ENCODE results near the gene ACOT2. TPM values are rescaled to one million over a fixed set of nuclear protein-coding genes. Genes with fewer than 3 reads are reported as not detected.
"Not testable (repeated sequence)": the region's sequence is repeated elsewhere in the genome, so short reads cannot be mapped to it uniquely, and the experiment has no call there.

Gene ACOT2
- total RNA-seq, 1 experiment from 2014 or later, result 23.4 TPM

DNA sequence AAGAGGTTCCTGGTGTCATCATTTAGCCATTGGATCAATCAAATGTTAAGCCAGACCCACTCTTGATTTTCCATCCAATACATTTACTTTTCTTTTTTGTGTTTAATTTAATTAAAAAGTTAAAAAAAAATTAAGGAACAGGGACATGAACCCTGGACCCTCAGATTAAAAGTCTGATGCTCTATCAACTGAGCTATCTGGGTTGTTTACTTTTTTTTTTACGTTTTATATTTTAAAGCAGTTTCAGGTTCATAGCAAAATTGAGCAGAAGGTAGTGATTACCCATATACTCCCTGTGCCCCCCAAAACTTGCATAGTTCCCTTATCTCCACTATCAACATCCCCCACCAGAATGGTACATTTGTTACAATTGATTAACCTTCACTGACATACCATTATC, 19.7 kb downstream of the ACOT2 start:
- Mint-ChIP-seq H3K27ac (ENCODE audit: low read depth, unreplicated experiment) (no peak overlapping the region), H3K4me3 (ENCODE audit: unreplicated experiment) (no peak overlapping the region), H3K27me3 (ENCODE audit: insufficient read depth, unreplicated experiment) (no peaks in the 10 kb centered on the region), H3K4me1 (ENCODE audit: insufficient read depth, unreplicated experiment) (no peaks in the 10 kb centered on the region), H3K36me3 (ENCODE audit: insufficient read depth, unreplicated experiment) (peaks cover 6% of the 10 kb centered on the region), H3K9me3 (ENCODE audit: unreplicated experiment) (no peaks in the 10 kb centered on the region)
- POLR2A ChIA-PET, result no interaction called here
- no TSS peak for BruUV-seq (replicated peaks)
- CTCF ChIA-PET, result interaction anchor here (0.6 kb wide), 1 partner anchor 66 kb away, joined by 5 read pairs; no protein-coding TSS in a partner anchor
- intact Hi-C loops (cut with micrococcal nuclease), result no loop called here
- no peak for DNase-seq (ENCODE audit: unreplicated experiment)
- TF ChIP-seq, protein P1, sequence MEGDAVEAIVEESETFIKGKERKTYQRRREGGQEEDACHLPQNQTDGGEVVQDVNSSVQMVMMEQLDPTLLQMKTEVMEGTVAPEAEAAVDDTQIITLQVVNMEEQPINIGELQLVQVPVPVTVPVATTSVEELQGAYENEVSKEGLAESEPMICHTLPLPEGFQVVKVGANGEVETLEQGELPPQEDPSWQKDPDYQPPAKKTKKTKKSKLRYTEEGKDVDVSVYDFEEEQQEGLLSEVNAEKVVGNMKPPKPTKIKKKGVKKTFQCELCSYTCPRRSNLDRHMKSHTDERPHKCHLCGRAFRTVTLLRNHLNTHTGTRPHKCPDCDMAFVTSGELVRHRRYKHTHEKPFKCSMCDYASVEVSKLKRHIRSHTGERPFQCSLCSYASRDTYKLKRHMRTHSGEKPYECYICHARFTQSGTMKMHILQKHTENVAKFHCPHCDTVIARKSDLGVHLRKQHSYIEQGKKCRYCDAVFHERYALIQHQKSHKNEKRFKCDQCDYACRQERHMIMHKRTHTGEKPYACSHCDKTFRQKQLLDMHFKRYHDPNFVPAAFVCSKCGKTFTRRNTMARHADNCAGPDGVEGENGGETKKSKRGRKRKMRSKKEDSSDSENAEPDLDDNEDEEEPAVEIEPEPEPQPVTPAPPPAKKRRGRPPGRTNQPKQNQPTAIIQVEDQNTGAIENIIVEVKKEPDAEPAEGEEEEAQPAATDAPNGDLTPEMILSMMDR (IDR thresholded peaks at IDR 0.05; ENCODE audit: unreplicated experiment), result no peak

DNA sequence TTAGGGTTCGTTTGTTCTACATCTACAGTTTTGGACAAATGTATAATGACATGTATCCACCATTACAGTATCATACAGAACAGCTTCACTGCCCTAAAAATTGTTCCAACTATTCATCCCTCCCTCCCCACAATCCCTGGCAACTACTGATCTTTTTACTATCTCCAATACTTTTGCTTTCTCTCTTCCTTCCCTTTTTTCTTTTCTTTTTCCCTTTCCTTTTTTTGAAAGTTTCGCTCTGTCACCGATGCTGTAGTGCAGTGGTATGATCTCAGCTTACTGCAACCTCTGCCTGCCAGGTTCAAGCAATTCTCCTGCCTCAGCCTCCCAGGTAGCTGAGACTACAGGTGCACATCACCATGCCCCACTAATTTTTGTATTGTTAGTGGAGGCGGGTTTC, 20.1 kb downstream of the ACOT2 start:
- intact Hi-C loops (cut with micrococcal nuclease), result no loop called here
- H3K4me1 Mint-ChIP-seq (ENCODE audit: insufficient read depth, unreplicated experiment), result no peaks in the 10 kb centered on the region
- POLR2A ChIA-PET, result no interaction called here
- peaks cover 6% of the 10 kb centered on the region for H3K36me3 Mint-ChIP-seq (ENCODE audit: insufficient read depth, unreplicated experiment)
- H3K27me3 Mint-ChIP-seq (ENCODE audit: insufficient read depth, unreplicated experiment), result no peaks in the 10 kb centered on the region
- no peak overlapping the region for H3K27ac Mint-ChIP-seq (ENCODE audit: low read depth, unreplicated experiment)
- TF ChIP-seq, protein P1 (IDR thresholded peaks at IDR 0.05; ENCODE audit: unreplicated experiment), result no peak
- no TSS peak for BruUV-seq (replicated peaks)
- CTCF ChIA-PET, result interaction anchor here (0.6 to 1.3 kb wide), 3 partner anchors 44 to 80 kb away, joined by 5 to 9 read pairs (median 6); no protein-coding TSS in a partner anchor
- DNase-seq (ENCODE audit: unreplicated experiment), result no peak
- no peaks in the 10 kb centered on the region for H3K9me3 Mint-ChIP-seq (ENCODE audit: unreplicated experiment)
- H3K4me3 Mint-ChIP-seq (ENCODE audit: unreplicated experiment), result no peak overlapping the region

DNA sequence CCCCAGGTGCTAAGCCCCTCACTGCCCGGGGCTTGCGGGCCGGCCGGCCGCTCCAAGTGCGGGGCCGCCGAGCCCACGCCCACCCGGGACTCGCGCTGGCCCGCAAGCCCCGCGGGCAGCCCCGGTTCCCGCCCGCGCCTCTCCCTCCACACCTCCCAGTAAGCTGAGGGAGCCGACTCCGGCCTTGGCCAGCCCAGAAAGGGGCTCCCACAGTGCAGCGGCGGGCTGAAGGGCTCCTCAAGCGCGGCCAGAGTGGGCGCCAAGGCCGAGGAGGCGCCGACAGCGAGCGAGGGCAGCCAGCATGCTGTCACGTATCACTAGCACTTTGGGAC, 21.6 kb downstream of the ACOT2 start:
- POLR2A ChIA-PET; intact Hi-C loops (cut with micrococcal nuclease); BruUV-seq (replicated peaks); H3K27me3 Mint-ChIP-seq (ENCODE audit: insufficient read depth, unreplicated experiment); H3K27ac Mint-ChIP-seq (ENCODE audit: low read depth, unreplicated experiment); DNase-seq (ENCODE audit: unreplicated experiment); H3K4me1 Mint-ChIP-seq (ENCODE audit: insufficient read depth, unreplicated experiment); CTCF ChIA-PET; H3K36me3 Mint-ChIP-seq (ENCODE audit: insufficient read depth, unreplicated experiment); H3K4me3 Mint-ChIP-seq (ENCODE audit: unreplicated experiment); H3K9me3 Mint-ChIP-seq (ENCODE audit: unreplicated experiment): not testable (repeated sequence)

DNA sequence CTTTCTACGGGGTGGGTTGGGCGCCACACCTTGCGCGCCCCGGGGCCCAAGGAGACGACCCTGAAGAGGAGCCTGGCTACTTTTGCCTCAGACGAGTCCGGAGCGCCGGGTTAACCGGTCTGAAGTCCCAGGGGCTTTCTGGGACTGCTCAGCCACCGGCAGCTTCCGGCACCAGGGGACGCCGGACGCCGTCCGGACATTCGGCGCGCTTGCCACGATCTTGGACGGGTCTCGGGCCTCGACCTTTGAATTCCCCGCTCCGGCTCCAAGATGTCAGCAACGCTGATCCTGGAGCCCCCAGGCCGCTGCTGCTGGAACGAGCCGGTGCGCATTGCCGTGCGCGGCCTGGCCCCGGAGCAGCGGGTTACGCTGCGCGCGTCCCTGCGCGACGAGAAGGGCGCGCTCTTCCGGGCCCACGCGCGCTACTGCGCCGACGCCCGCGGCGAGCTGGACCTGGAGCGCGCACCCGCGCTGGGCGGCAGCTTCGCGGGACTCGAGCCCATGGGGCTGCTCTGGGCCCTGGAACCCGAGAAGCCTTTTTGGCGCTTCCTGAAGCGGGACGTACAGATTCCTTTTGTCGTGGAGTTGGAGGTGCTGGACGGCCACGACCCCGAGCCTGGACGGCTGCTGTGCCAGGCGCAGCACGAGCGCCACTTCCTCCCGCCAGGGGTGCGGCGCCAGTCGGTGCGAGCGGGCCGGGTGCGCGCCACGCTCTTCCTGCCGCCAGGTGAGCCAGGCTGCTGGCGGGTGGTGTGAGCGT, 22.9 kb downstream of the ACOT2 start, which contains the start of gene ACOT4:
Gene ACOT4 (plus strand): TSS at position 184 of the 760 bp plus-strand sequence. CDS start 87 bp downstream, at position 271.
- no TSS peak for BruUV-seq (replicated peaks)
- intact Hi-C loops (cut with micrococcal nuclease), result no loop called here
- H3K36me3 Mint-ChIP-seq (ENCODE audit: insufficient read depth, unreplicated experiment), result peaks cover 6% of the 10 kb centered on the region
- no peak for DNase-seq (ENCODE audit: unreplicated experiment)
- no peak within 1 kb of the TSS for H3K27ac Mint-ChIP-seq (ENCODE audit: low read depth, unreplicated experiment)
- ChIA-PET POLR2A (no interaction called here), CTCF (no interaction called here)
- H3K4me3 Mint-ChIP-seq (ENCODE audit: unreplicated experiment), result no peak within 1 kb of the TSS
- no peaks in the 10 kb centered on the region for H3K4me1 Mint-ChIP-seq (ENCODE audit: insufficient read depth, unreplicated experiment)
- no peaks in the 10 kb centered on the region for H3K9me3 Mint-ChIP-seq (ENCODE audit: unreplicated experiment)
- TF ChIP-seq, protein P1 (IDR thresholded peaks at IDR 0.05; ENCODE audit: unreplicated experiment), result no peak
- H3K27me3 Mint-ChIP-seq (ENCODE audit: insufficient read depth, unreplicated experiment), result no peaks in the 10 kb centered on the region

All from MCF 10A (cell line).